Nephron progenitor cell (in vitro differentiated cells): ENCODE results near the gene STAC2.

ENCODE experiments used
- DNase-seq: peaks from one replicate; pipeline ENCODE4 v3.0.0; 2021
- H3K27ac Mint-ChIP-seq: 2 replicates; pipeline ENCODE4 v1.8.0; 2021; ENCODE audit warnings: mild to moderate bottlenecking, moderate library complexity, mixed read lengths
- H3K27me3 Mint-ChIP-seq: 2 replicates; pipeline ENCODE4 v1.8.0; 2021; ENCODE audit warnings: mild to moderate bottlenecking, low read depth, mixed read lengths; ENCODE audit not compliant: poor library complexity
- H3K36me3 Mint-ChIP-seq: 2 replicates; pipeline ENCODE4 v1.8.0; 2021; ENCODE audit warnings: low read depth, mixed read lengths
- H3K4me1 Mint-ChIP-seq: 2 replicates; pipeline ENCODE4 v1.8.0; 2021; ENCODE audit warnings: mixed read lengths
- H3K4me3 Mint-ChIP-seq: 2 replicates; pipeline ENCODE4 v1.8.0; 2021; ENCODE audit warnings: mild to moderate bottlenecking, moderate library complexity, mixed read lengths
- H3K9me3 Mint-ChIP-seq: 2 replicates; pipeline ENCODE4 v1.8.0; 2021; ENCODE audit warnings: mild to moderate bottlenecking, moderate library complexity, mixed read lengths
- TF ChIP-seq, protein P1 (sequence below): fragments of 200-600 bp; sonication (generic); IDR thresholded peaks from 2 replicates; pipeline ENCODE4 v1.5.0; 2021; ENCODE audit warnings: antibody characterized with exemption

The STAC2 gene

DNA sequence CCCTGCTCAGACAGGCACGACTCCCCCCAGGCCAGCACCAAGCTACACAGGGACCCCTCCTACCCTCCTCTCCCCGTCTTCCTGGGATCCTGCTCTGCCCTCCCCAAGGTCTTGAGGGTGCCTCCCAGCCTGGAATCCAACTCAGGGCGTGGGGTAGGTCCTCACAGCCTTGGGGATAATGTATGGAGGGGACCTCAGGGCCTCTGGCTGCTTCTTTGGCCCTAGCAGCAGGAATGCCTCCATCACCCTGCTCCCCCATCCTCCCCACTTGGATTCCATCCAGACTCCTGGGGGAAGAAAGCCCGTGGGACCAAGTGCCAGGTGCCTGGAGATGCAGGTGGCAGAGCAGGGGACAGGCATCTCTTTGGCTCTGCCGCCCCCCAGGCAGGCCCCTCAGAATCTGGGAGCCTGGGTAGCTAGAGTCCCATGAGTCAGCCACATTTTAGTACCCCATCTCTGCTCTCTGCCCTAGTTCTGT lies 10.7 kb upstream of the STAC2 start:
- H3K36me3 Mint-ChIP-seq, result no peaks in the 10 kb centered on the region
- TF ChIP-seq, protein P1, sequence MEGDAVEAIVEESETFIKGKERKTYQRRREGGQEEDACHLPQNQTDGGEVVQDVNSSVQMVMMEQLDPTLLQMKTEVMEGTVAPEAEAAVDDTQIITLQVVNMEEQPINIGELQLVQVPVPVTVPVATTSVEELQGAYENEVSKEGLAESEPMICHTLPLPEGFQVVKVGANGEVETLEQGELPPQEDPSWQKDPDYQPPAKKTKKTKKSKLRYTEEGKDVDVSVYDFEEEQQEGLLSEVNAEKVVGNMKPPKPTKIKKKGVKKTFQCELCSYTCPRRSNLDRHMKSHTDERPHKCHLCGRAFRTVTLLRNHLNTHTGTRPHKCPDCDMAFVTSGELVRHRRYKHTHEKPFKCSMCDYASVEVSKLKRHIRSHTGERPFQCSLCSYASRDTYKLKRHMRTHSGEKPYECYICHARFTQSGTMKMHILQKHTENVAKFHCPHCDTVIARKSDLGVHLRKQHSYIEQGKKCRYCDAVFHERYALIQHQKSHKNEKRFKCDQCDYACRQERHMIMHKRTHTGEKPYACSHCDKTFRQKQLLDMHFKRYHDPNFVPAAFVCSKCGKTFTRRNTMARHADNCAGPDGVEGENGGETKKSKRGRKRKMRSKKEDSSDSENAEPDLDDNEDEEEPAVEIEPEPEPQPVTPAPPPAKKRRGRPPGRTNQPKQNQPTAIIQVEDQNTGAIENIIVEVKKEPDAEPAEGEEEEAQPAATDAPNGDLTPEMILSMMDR, result no peak
- no peak for DNase-seq
- H3K9me3 Mint-ChIP-seq, result no peaks in the 10 kb centered on the region
- H3K27me3 Mint-ChIP-seq, result peaks cover 20% of the 10 kb centered on the region
- no peak overlapping the region for H3K27ac Mint-ChIP-seq
- H3K4me1 Mint-ChIP-seq, result peaks cover 22% of the 10 kb centered on the region
- no peak overlapping the region for H3K4me3 Mint-ChIP-seq

DNA sequence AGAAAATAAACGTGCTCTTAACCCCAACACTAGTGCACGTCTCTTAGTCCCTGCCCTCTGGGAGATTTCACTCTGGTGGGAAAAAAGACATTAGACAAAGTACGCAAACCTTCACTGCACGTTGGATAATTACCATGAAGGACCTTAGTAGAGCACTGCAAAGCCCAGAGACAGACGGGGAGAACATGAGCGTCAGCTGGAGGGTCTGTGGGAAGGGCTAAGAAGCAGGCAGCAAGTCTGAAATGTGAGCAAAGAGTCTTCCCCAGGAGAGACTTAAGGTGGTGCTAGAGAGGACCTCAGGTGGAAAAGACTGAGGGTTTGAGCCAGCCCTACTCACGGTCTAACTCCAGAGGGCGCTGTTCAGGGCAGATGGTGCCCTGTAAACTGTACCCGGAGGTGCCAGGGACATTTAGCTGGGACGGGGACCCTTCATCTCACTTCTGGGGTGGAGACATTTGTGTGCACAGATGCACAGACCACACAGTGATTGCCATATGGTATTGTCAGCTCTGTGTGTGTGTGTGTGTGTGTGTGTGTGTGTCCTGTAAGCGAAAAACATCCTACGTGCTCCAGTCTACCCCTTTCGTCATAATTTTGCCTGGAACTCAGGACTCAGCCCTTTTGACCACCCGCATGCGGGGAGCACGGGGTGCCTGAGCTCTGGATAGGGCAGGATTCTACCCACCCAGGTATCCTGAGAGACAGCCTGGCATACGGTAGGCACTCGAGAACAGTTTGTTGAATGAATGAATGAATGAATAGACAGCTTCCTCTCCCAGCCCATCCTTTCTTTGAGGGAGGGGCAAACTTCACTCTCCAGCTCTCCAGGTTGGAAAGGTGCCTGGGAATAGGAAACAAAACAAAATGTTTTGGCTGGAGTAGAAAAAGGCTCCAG lies 10.1 kb upstream of the STAC2 start:
- Mint-ChIP-seq H3K27ac (no peak overlapping the region), H3K4me3 (no peak overlapping the region)
- TF ChIP-seq, protein P1, result peak; percentile 82

GRCh38 chr17:39231591-39232551 lies 6.1 kb upstream of the STAC2 start:
- Mint-ChIP-seq H3K4me1 (peaks cover 56% of the 10 kb centered on the region), H3K4me3 (peak overlapping the region; percentile 4), H3K27me3 (peaks cover 12% of the 10 kb centered on the region), H3K9me3 (no peaks in the 10 kb centered on the region), H3K36me3 (no peaks in the 10 kb centered on the region), H3K27ac (no peak overlapping the region)
- TF ChIP-seq, protein P1, result peak; percentile 78
- peak; percentile 81 for DNase-seq

More for the DNA sequence above, 10.1 kb upstream of the STAC2 start:
- Mint-ChIP-seq H3K4me1 (peaks cover 29% of the 10 kb centered on the region), H3K27me3 (peaks cover 22% of the 10 kb centered on the region), H3K36me3 (no peaks in the 10 kb centered on the region), H3K9me3 (no peaks in the 10 kb centered on the region)
- peak; percentile 57 for DNase-seq

DNA sequence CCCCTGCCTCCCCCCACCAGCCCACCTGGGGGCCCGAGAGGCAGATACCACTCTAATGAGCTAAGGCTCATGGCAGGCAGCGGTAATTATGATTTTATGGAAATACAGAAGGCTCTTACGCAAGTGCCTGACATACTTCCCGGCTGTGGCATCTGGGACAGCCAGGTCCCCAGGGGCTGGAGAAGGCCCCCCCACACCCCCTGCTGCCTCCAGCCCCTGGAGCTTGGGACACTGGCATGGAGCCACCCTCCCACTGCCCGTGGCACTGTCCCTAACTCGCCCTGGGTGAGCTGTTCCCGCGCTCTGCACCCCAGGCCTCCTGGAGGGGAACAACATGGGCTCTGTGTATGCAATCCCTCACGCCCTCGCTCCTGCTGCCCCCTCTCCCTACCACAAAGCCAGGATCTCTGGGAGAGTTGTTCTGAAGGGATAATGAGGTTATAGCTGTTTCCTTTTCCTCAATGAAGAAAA lies 5.4 kb upstream of the STAC2 start:
- TF ChIP-seq, protein P1, result no peak
- peaks cover 12% of the 10 kb centered on the region for H3K27me3 Mint-ChIP-seq

GRCh38 chr17:39230361-39230760 lies 4.6 kb upstream of the STAC2 start:
- Mint-ChIP-seq H3K36me3 (no peaks in the 10 kb centered on the region), H3K4me1 (peaks cover 63% of the 10 kb centered on the region), H3K4me3 (no peak overlapping the region), H3K9me3 (no peaks in the 10 kb centered on the region), H3K27me3 (peaks cover 19% of the 10 kb centered on the region), H3K27ac (no peak overlapping the region)
- TF ChIP-seq, protein P1, result no peak
- no peak for DNase-seq

More for the DNA sequence above, 5.4 kb upstream of the STAC2 start:
- Mint-ChIP-seq H3K4me3 (no peak overlapping the region), H3K27ac (no peak overlapping the region), H3K4me1 (peaks cover 63% of the 10 kb centered on the region), H3K9me3 (no peaks in the 10 kb centered on the region), H3K36me3 (no peaks in the 10 kb centered on the region)
- no peak for DNase-seq
